HFF-Myc (cell line): Measurements from ENCODE around the gene AGAP1.

ENCODE experiments used
- DNase-seq: peaks from one replicate; pipeline ENCODE4 v3.0.0-alpha.2; 2011; ENCODE audit warnings: low read depth; ENCODE audit errors: extremely low read depth
- H3K4me3 ChIP-seq: replicated peaks from 2 replicates; pipeline ENCODE4 v1.5.1; 2011; ENCODE audit warnings: low read depth, mild to moderate bottlenecking, control low read depth, low read length
- TF ChIP-seq, protein P1 (sequence below): IDR thresholded peaks from 2 replicates; pipeline ENCODE4 v1.5.1; 2012; ENCODE audit warnings: mild to moderate bottlenecking, low read depth, low read length, control low read depth; ENCODE audit errors: missing control alignments

The AGAP1 gene

DNA sequence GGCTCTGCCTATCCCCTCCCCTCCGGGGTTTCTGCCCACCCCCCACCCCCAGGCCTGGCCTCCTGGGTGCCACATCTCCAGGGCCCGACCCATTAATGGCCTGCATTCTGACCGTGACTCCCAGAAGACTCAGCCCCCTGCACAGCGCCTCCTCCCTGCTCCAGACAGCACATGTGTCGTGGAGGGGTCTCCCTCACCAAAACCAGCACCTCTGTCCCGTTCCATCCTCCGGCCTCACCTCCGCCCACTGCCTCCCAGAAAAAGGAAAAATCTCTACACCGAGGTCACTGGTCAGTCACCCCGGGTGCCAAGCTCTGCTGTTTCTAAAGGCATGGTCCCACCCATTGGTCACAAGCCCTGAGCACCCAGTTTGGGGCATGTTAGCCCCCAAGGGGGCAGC, 609.1 kb downstream of the AGAP1 start:
- TF ChIP-seq, protein P1, sequence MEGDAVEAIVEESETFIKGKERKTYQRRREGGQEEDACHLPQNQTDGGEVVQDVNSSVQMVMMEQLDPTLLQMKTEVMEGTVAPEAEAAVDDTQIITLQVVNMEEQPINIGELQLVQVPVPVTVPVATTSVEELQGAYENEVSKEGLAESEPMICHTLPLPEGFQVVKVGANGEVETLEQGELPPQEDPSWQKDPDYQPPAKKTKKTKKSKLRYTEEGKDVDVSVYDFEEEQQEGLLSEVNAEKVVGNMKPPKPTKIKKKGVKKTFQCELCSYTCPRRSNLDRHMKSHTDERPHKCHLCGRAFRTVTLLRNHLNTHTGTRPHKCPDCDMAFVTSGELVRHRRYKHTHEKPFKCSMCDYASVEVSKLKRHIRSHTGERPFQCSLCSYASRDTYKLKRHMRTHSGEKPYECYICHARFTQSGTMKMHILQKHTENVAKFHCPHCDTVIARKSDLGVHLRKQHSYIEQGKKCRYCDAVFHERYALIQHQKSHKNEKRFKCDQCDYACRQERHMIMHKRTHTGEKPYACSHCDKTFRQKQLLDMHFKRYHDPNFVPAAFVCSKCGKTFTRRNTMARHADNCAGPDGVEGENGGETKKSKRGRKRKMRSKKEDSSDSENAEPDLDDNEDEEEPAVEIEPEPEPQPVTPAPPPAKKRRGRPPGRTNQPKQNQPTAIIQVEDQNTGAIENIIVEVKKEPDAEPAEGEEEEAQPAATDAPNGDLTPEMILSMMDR = no peak
- H3K4me3 ChIP-seq = no peak overlapping the region
- DNase-seq = no peak

DNA sequence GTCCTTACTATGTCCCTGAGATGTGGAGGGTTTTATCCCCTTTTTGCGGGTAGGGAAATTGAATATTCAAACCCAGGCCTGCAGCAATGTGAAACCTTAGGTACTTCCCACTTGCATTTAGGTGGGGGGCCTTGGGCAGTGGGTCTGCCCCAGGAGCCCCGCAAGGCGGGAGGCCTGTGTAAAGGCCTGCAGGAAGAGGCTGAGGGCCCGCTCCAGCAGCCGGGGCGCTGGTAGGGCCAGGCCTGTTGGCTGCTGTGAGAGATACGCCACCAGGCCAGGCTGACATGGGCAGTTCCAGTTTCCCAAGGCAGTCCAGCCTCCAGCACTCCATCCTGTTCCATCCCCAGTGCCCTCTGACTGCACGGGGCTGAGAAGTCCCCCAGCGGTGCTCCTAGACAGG, 610.1 kb downstream of the AGAP1 start:
- TF ChIP-seq, protein P1 = no peak
- DNase-seq = no peak
- no peak overlapping the region for H3K4me3 ChIP-seq

DNA sequence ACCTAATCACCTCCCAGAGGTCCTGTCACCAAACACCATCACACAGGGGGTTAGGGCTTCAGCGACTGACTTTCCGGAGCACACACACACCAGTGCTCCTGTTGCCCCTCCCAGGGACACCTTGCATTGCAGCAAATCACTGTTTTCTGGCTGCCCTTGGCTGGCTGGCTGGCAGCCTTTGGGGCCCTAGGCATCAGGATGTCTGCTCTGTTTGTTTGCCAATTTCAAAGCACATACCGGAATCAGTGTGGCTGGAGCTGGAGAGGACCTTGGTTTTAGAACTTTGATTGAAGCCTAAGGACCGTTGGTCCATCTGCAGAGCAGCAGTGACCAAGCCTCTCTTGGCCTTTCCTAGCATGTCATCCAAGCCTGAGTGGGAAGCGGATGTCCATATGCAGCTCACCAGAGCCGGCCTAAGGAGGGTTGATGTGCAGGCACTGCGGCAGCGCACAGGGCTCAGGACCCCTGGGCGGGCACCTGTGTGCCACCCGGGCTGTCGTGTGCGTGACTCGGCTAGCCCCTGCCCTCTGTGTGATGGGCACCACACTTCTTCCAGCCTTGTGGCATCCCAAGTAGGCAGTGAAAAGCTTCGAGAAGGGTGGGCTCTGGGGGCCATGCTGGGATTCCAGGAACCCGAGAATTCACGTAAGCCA, 612.2 kb downstream of the AGAP1 start:
- TF ChIP-seq, protein P1 = no peak
- no peak overlapping the region for H3K4me3 ChIP-seq
- DNase-seq = no peak

DNA sequence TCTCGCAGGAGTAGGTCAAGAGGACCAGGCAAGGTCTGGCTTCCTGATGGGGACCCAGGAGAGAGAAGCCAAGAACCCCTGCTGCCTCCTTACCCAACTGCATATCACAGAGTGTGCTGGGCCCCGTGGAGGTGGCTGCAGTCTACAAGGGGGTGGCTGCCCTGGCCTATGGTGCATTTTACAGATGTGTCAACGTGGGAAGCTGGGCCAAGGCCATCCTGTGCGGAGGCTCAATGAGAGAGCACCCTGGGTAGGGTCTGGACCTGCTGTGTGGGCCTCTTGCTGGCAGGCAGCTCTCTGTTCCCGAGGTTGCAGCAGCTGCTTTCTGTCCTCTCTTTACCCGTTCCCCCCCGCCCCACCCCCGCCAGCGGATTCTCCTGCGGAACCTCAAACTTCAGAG, 612.9 kb downstream of the AGAP1 start:
- H3K4me3 ChIP-seq = no peak overlapping the region
- DNase-seq = no peak
- TF ChIP-seq, protein P1 = no peak

DNA sequence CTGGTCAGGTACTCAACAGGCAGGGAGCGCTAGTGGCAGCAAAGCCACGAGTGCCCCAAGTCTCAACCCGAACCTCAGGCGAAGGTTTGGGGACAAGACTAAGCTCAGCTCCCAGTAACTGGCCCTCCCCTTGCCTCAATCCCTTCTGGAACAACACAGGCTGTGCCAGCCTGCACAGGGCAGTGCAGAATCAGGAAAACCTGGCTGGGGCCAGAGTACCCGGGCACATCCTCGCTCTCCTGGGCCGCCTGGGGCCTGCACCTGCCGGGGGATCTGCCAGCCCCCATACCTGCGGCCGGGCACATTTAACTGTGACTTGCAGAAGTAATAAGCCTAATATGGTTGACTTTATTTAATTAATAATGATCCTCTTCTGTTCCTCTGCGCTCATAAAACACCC, 613.7 kb downstream of the AGAP1 start:
- DNase-seq = no peak
- no peak overlapping the region for H3K4me3 ChIP-seq
- TF ChIP-seq, protein P1 = no peak

DNA sequence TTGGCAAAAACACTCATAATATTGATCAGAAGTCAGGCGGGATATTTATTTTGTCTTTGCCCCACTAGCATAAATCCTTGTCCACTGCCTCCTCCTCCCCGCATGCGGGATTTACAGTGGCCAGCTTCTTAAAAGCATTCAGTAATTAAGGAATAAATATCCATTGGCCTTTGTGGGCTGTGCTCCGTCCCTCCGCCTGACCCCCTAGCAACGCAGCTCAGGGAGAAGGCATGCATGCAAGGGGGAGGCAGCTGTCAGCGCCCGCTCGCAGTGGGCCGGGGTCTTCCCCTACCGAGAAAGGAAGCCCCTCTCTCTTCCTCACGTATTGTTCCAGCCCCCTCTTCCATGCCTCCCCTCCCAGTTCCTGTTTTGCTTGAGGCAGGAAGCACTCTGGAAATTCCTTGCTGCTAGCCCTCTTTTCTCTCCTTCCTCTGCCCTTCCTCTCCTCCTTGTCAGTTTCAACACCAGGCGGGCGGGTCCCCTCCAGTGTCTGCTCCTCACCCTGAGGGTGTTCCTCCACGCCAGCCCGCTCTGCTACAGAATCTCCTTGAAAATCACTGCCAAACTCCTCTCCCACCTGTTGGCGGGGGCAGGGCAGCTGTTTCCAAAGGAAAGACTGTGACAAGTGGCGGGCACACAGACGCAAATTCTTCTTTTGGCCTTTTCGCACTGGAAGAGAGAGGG, 614.2 kb downstream of the AGAP1 start:
- no peak overlapping the region for H3K4me3 ChIP-seq
- DNase-seq = no peak
- TF ChIP-seq, protein P1 = no peak
